ENCODE results near the gene ZNF697. TPM values are rescaled to one million over a fixed set of nuclear protein-coding genes. Genes with fewer than 3 reads are reported as not detected.

ZNF697 gene
- total RNA-seq, 4 donors from 2014 or later, result 0.34 to 3.3 (median 1.4) TPM

- WGBS, 2 donors, result 78 to 79% methylated on average over 4 of the region's 4 CpGs
- no peak for DNase-seq
- Histone ChIP-seq H3K36me3 (no peaks in the 10 kb centered on the region), H3K9me3 (no peaks in the 10 kb centered on the region), H3K4me1 (peaks cover 8 to 44% (median 14%) of the 10 kb centered on the region in 3 donors), H3K27ac (peak overlapping the region in 1 of 4 donors; percentile 59), H3K4me3 (no peak overlapping the region), H3K27me3 (peaks cover 0 to 10% (median 0%) of the 10 kb centered on the region in 4 donors)
- intact Hi-C loops (cut with DNase I), result no loop called here
- TF ChIP-seq POLR2A (IDR thresholded peaks at IDR 0.05), result no peak
- TF ChIP-seq, protein P1, sequence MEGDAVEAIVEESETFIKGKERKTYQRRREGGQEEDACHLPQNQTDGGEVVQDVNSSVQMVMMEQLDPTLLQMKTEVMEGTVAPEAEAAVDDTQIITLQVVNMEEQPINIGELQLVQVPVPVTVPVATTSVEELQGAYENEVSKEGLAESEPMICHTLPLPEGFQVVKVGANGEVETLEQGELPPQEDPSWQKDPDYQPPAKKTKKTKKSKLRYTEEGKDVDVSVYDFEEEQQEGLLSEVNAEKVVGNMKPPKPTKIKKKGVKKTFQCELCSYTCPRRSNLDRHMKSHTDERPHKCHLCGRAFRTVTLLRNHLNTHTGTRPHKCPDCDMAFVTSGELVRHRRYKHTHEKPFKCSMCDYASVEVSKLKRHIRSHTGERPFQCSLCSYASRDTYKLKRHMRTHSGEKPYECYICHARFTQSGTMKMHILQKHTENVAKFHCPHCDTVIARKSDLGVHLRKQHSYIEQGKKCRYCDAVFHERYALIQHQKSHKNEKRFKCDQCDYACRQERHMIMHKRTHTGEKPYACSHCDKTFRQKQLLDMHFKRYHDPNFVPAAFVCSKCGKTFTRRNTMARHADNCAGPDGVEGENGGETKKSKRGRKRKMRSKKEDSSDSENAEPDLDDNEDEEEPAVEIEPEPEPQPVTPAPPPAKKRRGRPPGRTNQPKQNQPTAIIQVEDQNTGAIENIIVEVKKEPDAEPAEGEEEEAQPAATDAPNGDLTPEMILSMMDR (IDR thresholded peaks at IDR 0.05), result no peak
These were observed 15.2 kb downstream of the ZNF697 start for GRCh38 chr1:119632841-119633240.

DNA sequence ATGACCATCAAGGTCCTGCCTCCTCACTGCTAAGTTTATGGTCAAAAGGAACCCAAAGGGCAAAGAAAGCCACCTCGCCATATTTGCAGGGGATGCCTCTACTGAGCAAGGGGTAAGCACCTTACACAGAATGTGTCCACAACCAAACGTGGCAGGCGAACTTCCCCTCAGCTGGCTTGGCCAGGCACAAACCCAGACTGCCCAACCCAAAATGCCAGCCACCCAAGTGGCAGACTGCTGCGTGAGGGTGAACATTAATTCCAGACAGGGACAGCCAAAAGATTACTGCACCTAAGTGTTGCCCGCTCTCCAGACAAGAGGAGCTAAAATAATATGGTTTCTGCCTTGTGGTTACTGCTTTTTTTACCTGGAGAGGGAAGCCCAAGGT, 16.0 kb downstream of the ZNF697 start:
- peak overlapping the region in 2 of 4 donors; percentile 26 to 56 for H3K4me3 ChIP-seq
- peaks cover 0 to 10% (median 0%) of the 10 kb centered on the region in 4 donors for H3K27me3 ChIP-seq
- H3K4me1 ChIP-seq, result peaks cover 8 to 52% (median 15%) of the 10 kb centered on the region in 3 donors
- WGBS, 2 donors, result 84 to 90% methylated on average over 3 to 5 of the region's 5 CpGs
- no peaks in the 10 kb centered on the region for H3K36me3 ChIP-seq
- DNase-seq, result no peak
- no peaks in the 10 kb centered on the region for H3K9me3 ChIP-seq
- TF ChIP-seq POLR2A (IDR thresholded peaks at IDR 0.05), result no peak
- TF ChIP-seq, protein P1 (IDR thresholded peaks at IDR 0.05), result no peak
- peak overlapping the region in 3 of 4 donors; percentile 59 to 69 (median 60) for H3K27ac ChIP-seq
- intact Hi-C loops (cut with DNase I), result no loop called here

DNA sequence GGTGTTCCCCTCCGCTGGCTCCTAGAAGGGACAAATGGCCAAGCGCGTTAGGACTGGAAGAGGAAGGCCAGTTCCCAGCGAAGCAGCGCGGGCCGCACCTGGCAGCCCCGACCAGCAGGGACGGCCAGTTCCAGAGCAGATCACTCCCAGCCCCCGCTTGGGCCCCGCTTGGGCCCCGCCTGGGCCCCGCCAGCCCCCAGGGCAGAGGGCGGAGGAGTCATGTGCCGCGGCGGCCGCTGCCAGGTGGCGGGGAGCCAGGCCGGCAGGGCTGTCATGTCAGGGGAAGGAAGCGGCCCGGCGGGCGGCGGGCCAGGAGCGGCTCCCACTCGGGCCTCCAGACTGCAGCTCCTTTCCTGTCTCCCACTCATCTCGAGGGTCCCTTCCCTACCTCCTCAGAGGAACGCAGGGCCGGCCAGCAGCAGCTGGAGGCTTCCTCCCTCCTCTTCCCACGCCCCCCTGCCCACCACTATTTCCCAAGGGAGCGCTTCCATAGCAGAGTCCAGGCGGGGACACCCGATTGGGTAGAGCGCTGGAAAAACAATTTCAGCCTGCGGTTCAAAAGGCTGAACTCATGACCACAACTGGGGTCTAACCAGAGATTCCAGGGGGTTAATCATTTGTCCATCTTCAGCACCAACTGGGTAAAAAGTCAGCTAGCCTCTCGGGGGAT, 16.5 kb downstream of the ZNF697 start:
- no peak for DNase-seq
- H3K27ac ChIP-seq, result peak overlapping the region in 3 of 4 donors; percentile 59 to 69 (median 60)
- no peaks in the 10 kb centered on the region for H3K36me3 ChIP-seq
- peaks cover 8 to 52% (median 18%) of the 10 kb centered on the region in 3 donors for H3K4me1 ChIP-seq
- TF ChIP-seq, protein P1 (IDR thresholded peaks at IDR 0.05), result no peak
- TF ChIP-seq POLR2A (IDR thresholded peaks at IDR 0.05), result no peak
- intact Hi-C loops (cut with DNase I), result no loop called here
- H3K27me3 ChIP-seq, result peaks cover 0 to 10% (median 0%) of the 10 kb centered on the region in 4 donors
- WGBS, 2 donors, result 31 to 39% methylated on average over 3 to 4 of the region's 37 CpGs
- peak overlapping the region; percentile 15 to 56 (median 31) for H3K4me3 ChIP-seq
- H3K9me3 ChIP-seq, result no peaks in the 10 kb centered on the region

DNA sequence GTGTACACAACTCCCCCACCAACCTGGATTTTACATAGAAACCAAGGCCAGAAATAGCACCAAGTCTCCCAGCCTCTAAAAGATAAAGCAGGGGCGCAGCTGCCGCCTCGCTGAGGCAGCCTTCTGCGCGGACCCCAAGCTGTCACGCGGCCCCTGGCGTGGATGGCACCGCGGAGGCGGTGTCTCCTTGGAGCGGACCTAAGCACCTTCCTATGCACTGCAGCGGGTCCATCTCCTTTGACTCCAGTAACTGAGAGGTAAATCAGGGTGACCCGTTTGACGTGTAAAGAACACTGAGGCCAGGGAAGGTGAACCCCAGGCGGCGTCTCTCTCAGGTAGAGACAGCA, 17.0 kb downstream of the ZNF697 start:
- peaks cover 8 to 54% (median 18%) of the 10 kb centered on the region in 3 donors for H3K4me1 ChIP-seq
- peak overlapping the region in 3 of 4 donors; percentile 59 to 69 (median 60) for H3K27ac ChIP-seq
- TF ChIP-seq POLR2A (IDR thresholded peaks at IDR 0.05), result no peak
- TF ChIP-seq, protein P1 (IDR thresholded peaks at IDR 0.05), result no peak
- DNase-seq, result no peak
- peaks cover 0 to 10% (median 0%) of the 10 kb centered on the region in 4 donors for H3K27me3 ChIP-seq
- peak overlapping the region; percentile 15 to 56 (median 31) for H3K4me3 ChIP-seq
- intact Hi-C loops (cut with DNase I), result no loop called here
- 59 to 91% methylated on average over 5 to 12 of the region's 17 CpGs for WGBS, 2 donors
- H3K36me3 ChIP-seq, result no peaks in the 10 kb centered on the region
- H3K9me3 ChIP-seq, result no peaks in the 10 kb centered on the region

DNA sequence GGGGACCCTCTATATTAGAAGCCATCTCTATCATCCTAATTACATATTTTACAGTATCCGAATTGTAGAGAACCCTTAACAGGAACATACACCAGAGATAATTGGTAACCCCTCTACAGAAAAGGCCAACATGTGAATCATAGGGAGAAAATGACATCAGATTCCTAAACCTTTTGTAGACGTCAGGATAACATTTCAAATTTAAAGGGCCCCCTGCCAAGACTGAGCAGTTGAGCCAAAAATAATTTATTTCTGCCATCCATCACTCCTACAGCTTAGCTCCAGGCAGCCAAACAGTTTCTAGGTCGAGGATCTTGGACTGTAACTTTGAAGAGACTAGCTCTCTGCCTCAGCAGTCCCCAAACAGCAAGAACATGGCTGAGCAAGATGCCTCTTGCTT, 21.2 kb downstream of the ZNF697 start:
- 19 to 23% methylated on average over 3 of the region's 3 CpGs for WGBS, 2 donors
- Histone ChIP-seq H3K4me1 (peaks cover 4 to 38% (median 12%) of the 10 kb centered on the region in 3 donors), H3K36me3 (peaks cover 0 to 37% (median 7%) of the 10 kb centered on the region in 3 donors), H3K4me3 (no peak overlapping the region), H3K9me3 (no peaks in the 10 kb centered on the region), H3K27ac (peak overlapping the region in 2 of 4 donors; percentile 7 to 46), H3K27me3 (peaks cover 0 to 10% (median 0%) of the 10 kb centered on the region in 4 donors)
- TF ChIP-seq, protein P1 (IDR thresholded peaks at IDR 0.05), result no peak
- no peak for TF ChIP-seq POLR2A (IDR thresholded peaks at IDR 0.05)
- no peak for DNase-seq
- intact Hi-C loops (cut with DNase I), result no loop called here

Measured in esophagus squamous epithelium (tissue), 5 donors.